HepG2 (cell line): ENCODE measurements around the gene OTOGL. TPM values are rescaled to one million over a fixed set of nuclear protein-coding genes. Genes with fewer than 3 reads are reported as not detected.
"Not testable (repeated sequence)": the region's sequence is repeated elsewhere in the genome, so short reads cannot be mapped to it uniquely, and the experiment has no call there.

Experiments
- ATAC-seq: fragments of 200-7000 bp; cut with Tn5 transposase; 3 replicates; pipeline ENCODE4 v1.9.1; 2020; ENCODE audit warnings: mild to moderate bottlenecking, moderate library complexity
- BruUV-seq: library from RNA; stranded (reverse); fragments of 400-500 nt; replicated peaks from 2 replicates; lab custom pipeline; 2021; lab: Mats Ljungman, UMichigan
- CTCF ChIA-PET: fragments of 300-600 bp; formaldehyde crosslinking; extraction: SDS; loops from one replicate; lab custom pipeline; 2021; ENCODE audit warnings: low total read pairs, inconsistent platforms, low intra/inter-chr PET ratio; lab: Yijun Ruan, JAX
- POLR2A ChIA-PET: fragments of 350-600 bp; sonication (Branson Sonifier 250); formaldehyde crosslinking; loops from one replicate; lab custom pipeline; 2020; ENCODE audit warnings: antibody characterized with exemption, inconsistent platforms; lab: Yijun Ruan, JAX
- DNase-seq: peaks from one replicate; pipeline ENCODE4 v3.0.0-alpha.2; 2015; ENCODE audit warnings: low spot score
- FAIRE-seq: peaks from 3 replicates; lab custom pipeline; 2011; peaks lifted over from hg19 to GRCh38; lab: Jason Lieb, UNC
- H2AFZ ChIP-seq: one replicate; pipeline ENCODE4 v1.6.1; 2011; ENCODE audit warnings: low read length, inconsistent platforms
- H3K27ac ChIP-seq: fragments of 300-600 bp; 3 replicates; pipeline ENCODE4 v1.8.0; 2011; ENCODE audit warnings: mixed run types, mild to moderate bottlenecking, mixed read lengths, low read length, inconsistent platforms; ENCODE audit not compliant: insufficient read depth; ENCODE audit errors: extremely low read length
- H3K27me3 ChIP-seq, 2 experiments: fragments of 200-600 bp in 1 of 2; 2 replicates in 1 of 2; 3 replicates in 1 of 2; pipeline versions ENCODE4 v1.6.0 to v1.8.0; 2011; ENCODE audit warnings: low read length in 2 of 2, mild to moderate bottlenecking in 2 of 2, moderate library complexity in 2 of 2, inconsistent platforms in 1 of 2; ENCODE audit not compliant: insufficient read depth in 2 of 2, control insufficient read depth in 1 of 2
- H3K36me3 ChIP-seq, 2 experiments: fragments of 200-600 bp in 1 of 2; replicated peaks in 1 of 2; 2 replicates in 1 of 2; 3 replicates in 1 of 2; pipeline versions ENCODE4 v1.5.1 to v1.8.0; 2011; ENCODE audit warnings: low read length in 2 of 2, inconsistent platforms in 1 of 2; ENCODE audit not compliant: insufficient read depth in 2 of 2, control insufficient read depth in 1 of 2
- H3K4me1 ChIP-seq: 2 replicates; pipeline ENCODE4 v1.5.1; 2012; ENCODE audit warnings: low read length, inconsistent platforms; ENCODE audit not compliant: insufficient read depth
- H3K4me2 ChIP-seq: 2 replicates; pipeline ENCODE4 v1.6.0; 2011; ENCODE audit warnings: low read depth, low read length, inconsistent platforms
- H3K4me3 ChIP-seq, 3 experiments: fragments of 200-600 bp in 1 of 3; sonication (generic), shearing (Covaris generic) in 1 of 3; replicated peaks in 1 of 3; 2 replicates each; pipeline ENCODE4 v1.5.1; 2011 to 2016; ENCODE audit warnings: low read length in 3 of 3, inconsistent platforms in 2 of 3, low read depth in 2 of 3, mild to moderate bottlenecking in 2 of 3, control low read depth in 1 of 3, mixed read lengths in 1 of 3; ENCODE audit not compliant: insufficient read depth in 1 of 3
- H3K79me2 ChIP-seq: one replicate; pipeline ENCODE4 v1.6.1; 2011; ENCODE audit warnings: low read length, inconsistent platforms; ENCODE audit not compliant: insufficient read depth
- H3K9ac ChIP-seq: 2 replicates; pipeline ENCODE4 v1.6.0; 2011; ENCODE audit warnings: mild to moderate bottlenecking, low read depth, low read length, inconsistent platforms; ENCODE audit not compliant: insufficient read depth
- H3K9me3 ChIP-seq: 2 replicates; pipeline ENCODE4 v1.5.1; 2012; ENCODE audit warnings: mild to moderate bottlenecking, low read length
- H4K20me1 ChIP-seq: 2 replicates; pipeline ENCODE4 v1.6.0; 2011; ENCODE audit warnings: inconsistent platforms, mild to moderate bottlenecking, low read length, moderate library complexity; ENCODE audit not compliant: insufficient read depth
- EZH2 ChIP-seq: conservative IDR thresholded peaks from 2 replicates; pipeline ENCODE4 v1.6.1; 2012; ENCODE audit warnings: mild to moderate bottlenecking, low read depth, low read length, moderate library complexity
- GPN1 ChIP-seq: sonication (generic); formaldehyde crosslinking; IDR thresholded peaks from 2 replicates; pipeline ENCODE4 v1.5.1; 2020; ENCODE audit warnings: missing genetic modification reagents, borderline replicate concordance
- HDAC1 ChIP-seq: sonication (generic); formaldehyde crosslinking; IDR thresholded peaks from 2 replicates; pipeline ENCODE4 v1.5.1; 2020; ENCODE audit warnings: mild to moderate bottlenecking, missing genetic modification reagents
- NONO ChIP-seq, 2 experiments: fragments of 450-650 bp in 1 of 2; sonication (generic) in 1 of 2; formaldehyde crosslinking in 1 of 2; IDR thresholded peaks in 1 of 2; conservative IDR thresholded peaks in 1 of 2; 2 replicates each; pipeline versions ENCODE4 v1.6.1 to v1.8.0; 2017 to 2022; ENCODE audit warnings: mild to moderate bottlenecking in 1 of 2, missing genetic modification reagents in 1 of 2, moderate library complexity in 1 of 2
- POGK ChIP-seq: sonication (generic); formaldehyde crosslinking; conservative IDR thresholded peaks from 2 replicates; pipeline ENCODE4 v1.8.0; 2022; ENCODE audit warnings: mild to moderate bottlenecking, moderate library complexity, missing genetic modification reagents
- RNF2 ChIP-seq: fragments of 450-650 bp; conservative IDR thresholded peaks from 2 replicates; pipeline ENCODE4 v1.6.1; 2016; ENCODE audit warnings: low read depth
- SALL1 ChIP-seq: sonication (generic); formaldehyde crosslinking; IDR thresholded peaks from 2 replicates; pipeline ENCODE4 v1.8.0; 2022; ENCODE audit warnings: mild to moderate bottlenecking, missing genetic modification reagents
- TEAD3 ChIP-seq: optimal IDR thresholded peaks from 2 replicates; pipeline ENCODE3; 2016; ENCODE audit warnings: borderline replicate concordance
- ZBTB39 ChIP-seq: sonication (generic); formaldehyde crosslinking; IDR thresholded peaks from 2 replicates; pipeline ENCODE4 v1.5.0; 2020; ENCODE audit warnings: missing genetic modification reagents
- ZNF552 ChIP-seq: sonication (generic); formaldehyde crosslinking; IDR thresholded peaks from 2 replicates; pipeline ENCODE4 v1.9.0; 2022; ENCODE audit warnings: missing genetic modification reagents, mild to moderate bottlenecking, borderline replicate concordance
- ZNF691 ChIP-seq: sonication (generic); formaldehyde crosslinking; IDR thresholded peaks from 2 replicates; pipeline ENCODE4 v1.4.0; 2020; ENCODE audit warnings: missing genetic modification reagents, low read depth, mild to moderate bottlenecking, borderline replicate concordance
- ZNF740 ChIP-seq: sonication (generic); formaldehyde crosslinking; IDR thresholded peaks from 2 replicates; pipeline ENCODE4 v1.4.0; 2020; ENCODE audit warnings: missing genetic modification reagents
- WGBS: methylation state at CpG from one replicate; pipeline ENCODE4 v1.1.6; 2017; ENCODE audit warnings: low lambda C conversion rate; 5-methylcytosine and 5-hydroxymethylcytosine counted together
- in situ Hi-C: cut with HindIII; loops from 2 replicates; pipeline ENCODE4 v1.10.0; 2017; ENCODE audit warnings: low pct_unique_long_range_greater_than_20kb; ENCODE audit not compliant: extremely low pct_ligation_motif_present
- intact Hi-C: fragments of 100-400 bp; cut with micrococcal nuclease; formaldehyde crosslinking; loops from one replicate; pipeline ENCODE4 v1.10.0; 2022; ENCODE audit not compliant: unreplicated experiment
- polyA plus RNA-seq, 8 experiments: library from polyadenylated mRNA; depleted of rRNA in 3 of 8; stranded (reverse) in 7 of 8; unstranded in 1 of 8; fragments of >200 nt; fragmentation: Illumina TruSeq in 4 of 8; extraction: Trizol in 4 of 8; gene quantifications; 2 replicates each; pipeline versions ENCODE4 v1.2.1 to v1.2.3, GENCODE V29; 2011 to 2016; ENCODE audit warnings: low read depth in 4 of 8, missing spikeins in 1 of 8, mixed read lengths in 1 of 8; ENCODE audit not compliant: insufficient read depth in 1 of 8
- total RNA-seq, 5 experiments: library from RNA; depleted of rRNA; stranded (reverse); fragments of >200 nt; fragmentation: Illumina TruSeq; extraction: Trizol; gene quantifications; 2 replicates each; pipeline ENCODE4 v1.2.3, GENCODE V29; 2016; ENCODE audit warnings: low read depth in 1 of 5

OTOGL gene
- total and polyA plus RNA-seq, 2 of the 13 experiments (the other 11 are each of a cell fraction or from before 2014, with no cell fraction given) = not detected

GRCh38 chr12:80083892-80084614 lies 15.3 kb upstream of the OTOGL start:
- H3K4me1 ChIP-seq = peaks cover 30% of the 10 kb centered on the region
- H3K4me2 ChIP-seq = peak overlapping the region; percentile 74
- 7% methylated on average over 3 of the region's 9 CpGs for WGBS
- H4K20me1 ChIP-seq; H3K36me3 ChIP-seq; in situ Hi-C loops; H3K27me3 ChIP-seq; FAIRE-seq; H3K27ac ChIP-seq; DNase-seq; H3K9me3 ChIP-seq; intact Hi-C loops; H3K9ac ChIP-seq; BruUV-seq; POLR2A ChIA-PET; H3K79me2 ChIP-seq; CTCF ChIA-PET; TF ChIP-seq NONO (IDR thresholded peaks at IDR 0.05): not testable (repeated sequence)
- TF ChIP-seq SALL1 (CRISPR knock-in tag) (peak; percentile 22; the same call in 1 of the 2 replicates), NONO (CRISPR knock-in tag; conservative IDR thresholded peaks at IDR 0.05) (0 out of 2 replicates have a peak, but pooled peaks have one; percentile 29), HDAC1 (0 out of 2 replicates have a peak, but pooled peaks have one; percentile 17)
- H2AFZ ChIP-seq = peak overlapping the region; percentile 27
- peak overlapping the region in 2 of 3 experiments; percentile 16 to 48; a peak in 3 of 6 replicates for H3K4me3 ChIP-seq
- ATAC-seq = peak; percentile 77

GRCh38 chr12:80086025-80086424 lies 13.3 kb upstream of the OTOGL start:
- Histone ChIP-seq H3K9ac (no peak overlapping the region), H3K4me1 (peaks cover 31% of the 10 kb centered on the region), H3K9me3 (no peaks in the 10 kb centered on the region), H3K4me2 (no peak overlapping the region), H3K27ac (no peak overlapping the region), H3K79me2 (no peaks in the 10 kb centered on the region), H4K20me1 (no peaks in the 10 kb centered on the region), H3K27me3 (no peaks in the 10 kb centered on the region; a peak in 1 of 5 replicates), H3K36me3 (no peaks in the 10 kb centered on the region), H2AFZ (no peak overlapping the region), H3K4me3 (no peak overlapping the region)
- FAIRE-seq (no peak), ATAC-seq (no peak), DNase-seq (no peak)
- POLR2A ChIA-PET = no interaction called here
- intact Hi-C loops (no loop called here), in situ Hi-C loops (no loop called here)
- CTCF ChIA-PET = no interaction called here
- WGBS = 56% methylated on average over 3 of the region's 3 CpGs
- BruUV-seq = no TSS peak
- TF ChIP-seq GPN1 = no peak
- TF ChIP-seq ZNF552 (CRISPR knock-in tag) = no peak
- TF ChIP-seq POGK (CRISPR knock-in tag) = no peak
- TF ChIP-seq ZNF691 (CRISPR knock-in tag) = no peak
- TF ChIP-seq ZBTB39 = no peak
- TF ChIP-seq RNF2 = no peak
- TF ChIP-seq TEAD3 (CRISPR knock-in tag) = no peak
- TF ChIP-seq EZH2 = no peak
- TF ChIP-seq ZNF740 (CRISPR knock-in tag) = no peak
